IMR-90 (cell line): Measurements from ENCODE around the gene ESD. TPM values are rescaled to one million over a fixed set of nuclear protein-coding genes. Genes with fewer than 3 reads are reported as not detected.

Source experiments
- ATAC-seq: fragments of 200-7000 bp; cut with Tn5 transposase; 2 replicates; pipeline ENCODE4 v1.9.1; 2020; ENCODE audit warnings: low read depth, mild to moderate bottlenecking, moderate library complexity
- BruUV-seq: library from RNA; stranded (reverse); fragments of 400-500 nt; replicated peaks from 2 replicates; lab custom pipeline; 2021; lab: Mats Ljungman, UMichigan
- CTCF ChIA-PET: fragments of 300-600 bp; formaldehyde crosslinking; extraction: SDS; loops from one replicate; lab custom pipeline; 2021; ENCODE audit warnings: antibody characterized with exemption; lab: Yijun Ruan, JAX
- POLR2A ChIA-PET: fragments of 300-600 bp; sonication (Branson Sonifier 250); formaldehyde crosslinking; loops from one replicate; lab custom pipeline; 2022; ENCODE audit warnings: antibody characterized with exemption; ENCODE audit not compliant: unreplicated experiment; lab: Charles Lee
- DNase-seq: peaks from one replicate; pipeline ENCODE4 v3.0.0; 2013
- H2AFZ ChIP-seq: replicated peaks from 2 replicates; pipeline ENCODE3; 2013; ENCODE audit warnings: low read length, mild to moderate bottlenecking; ENCODE audit not compliant: poor library complexity
- H2AK5ac ChIP-seq: 2 replicates; pipeline ENCODE4 v1.6.1; 2013; ENCODE audit warnings: low read depth, low read length, inconsistent platforms
- H2AK9ac ChIP-seq: replicated peaks from 2 replicates; pipeline ENCODE3; 2013; ENCODE audit warnings: mild to moderate bottlenecking, low read depth, low read length, moderate library complexity; ENCODE audit not compliant: poor library complexity
- H2BK120ac ChIP-seq: 2 replicates; pipeline ENCODE4 v1.6.1; 2013; ENCODE audit warnings: low read depth, low read length, inconsistent platforms
- H2BK15ac ChIP-seq: 3 replicates; pipeline ENCODE4 v1.6.1; 2013; ENCODE audit warnings: low read depth, low read length, inconsistent platforms
- H2BK20ac ChIP-seq: 2 replicates; pipeline ENCODE4 v1.6.1; 2013; ENCODE audit warnings: low read depth, mild to moderate bottlenecking, inconsistent platforms, low read length, moderate library complexity
- H2BK5ac ChIP-seq: 2 replicates; pipeline ENCODE4 v1.6.1; 2013; ENCODE audit warnings: mild to moderate bottlenecking, low read depth, low read length, inconsistent platforms; ENCODE audit not compliant: poor library complexity, severe bottlenecking
- H3K14ac ChIP-seq: replicated peaks from 2 replicates; pipeline ENCODE4 v1.6.1; 2013; ENCODE audit warnings: low read depth, low read length, inconsistent platforms
- H3K18ac ChIP-seq: 2 replicates; pipeline ENCODE4 v1.6.1; 2013; ENCODE audit warnings: low read depth, low read length, control low read depth
- H3K23ac ChIP-seq: 2 replicates; pipeline ENCODE4 v1.6.1; 2013; ENCODE audit warnings: low read depth, low read length, inconsistent platforms
- H3K27ac ChIP-seq: 2 replicates; pipeline ENCODE4 v1.5.1; 2013; ENCODE audit warnings: mild to moderate bottlenecking, control low read depth, low read length; ENCODE audit not compliant: insufficient read depth
- H3K27me3 ChIP-seq: 2 replicates; pipeline ENCODE4 v1.6.1; 2013; ENCODE audit warnings: low read length; ENCODE audit not compliant: control insufficient read depth, insufficient read depth
- H3K36me3 ChIP-seq: 2 replicates; pipeline ENCODE4 v1.6.1; 2013; ENCODE audit warnings: low read length, mixed read lengths; ENCODE audit not compliant: control insufficient read depth, insufficient read depth
- H3K4ac ChIP-seq: 2 replicates; pipeline ENCODE4 v1.6.1; 2013; ENCODE audit warnings: low read depth, low read length, inconsistent platforms
- H3K4me1 ChIP-seq: 2 replicates; pipeline ENCODE4 v1.6.1; 2013; ENCODE audit warnings: low read length, mixed read lengths; ENCODE audit not compliant: control insufficient read depth, insufficient read depth
- H3K4me2 ChIP-seq: 2 replicates; pipeline ENCODE4 v1.6.1; 2013; ENCODE audit warnings: low read depth, mild to moderate bottlenecking, control low read depth, low read length, moderate library complexity
- H3K4me3 ChIP-seq: 2 replicates; pipeline ENCODE4 v1.5.1; 2013; ENCODE audit warnings: low read depth, mild to moderate bottlenecking, control low read depth, low read length, moderate library complexity; ENCODE audit not compliant: insufficient read depth
- H3K56ac ChIP-seq: 2 replicates; pipeline ENCODE4 v1.6.1; 2013; ENCODE audit warnings: low read length, inconsistent platforms; ENCODE audit not compliant: insufficient read depth; ENCODE audit errors: extremely low read depth
- H3K79me1 ChIP-seq, 2 experiments: 2 replicates each; pipeline ENCODE4 v1.6.1; 2013; ENCODE audit warnings: low read length in 2 of 2, inconsistent platforms in 1 of 2, low read depth in 1 of 2
- H3K9ac ChIP-seq: 2 replicates; pipeline ENCODE4 v1.6.1; 2013; ENCODE audit warnings: low read depth, low read length, control low read depth
- H3K9me1 ChIP-seq: 2 replicates; pipeline ENCODE4 v1.6.1; 2013; ENCODE audit warnings: low read length, inconsistent platforms; ENCODE audit not compliant: insufficient read depth
- H3K9me3 ChIP-seq: 2 replicates; pipeline ENCODE4 v1.6.1; 2013; ENCODE audit warnings: low read length; ENCODE audit not compliant: control insufficient read depth, insufficient read depth
- H4K20me1 ChIP-seq: 2 replicates; pipeline ENCODE4 v1.6.1; 2013; ENCODE audit warnings: low read length, inconsistent platforms; ENCODE audit not compliant: insufficient read depth
- H4K5ac ChIP-seq: 2 replicates; pipeline ENCODE4 v1.6.1; 2013; ENCODE audit warnings: mild to moderate bottlenecking, low read depth, low read length, control low read depth
- H4K8ac ChIP-seq, 2 experiments: 2 replicates each; pipeline ENCODE4 v1.6.1; 2013; ENCODE audit warnings: low read depth in 2 of 2, low read length in 2 of 2, control low read depth in 1 of 2, inconsistent platforms in 1 of 2
- H4K91ac ChIP-seq: 2 replicates; pipeline ENCODE4 v1.6.1; 2013; ENCODE audit warnings: low read depth, low read length, inconsistent platforms; ENCODE audit not compliant: insufficient read depth
- BHLHE40 ChIP-seq: fragments of 150-350 bp; IDR thresholded peaks from 2 replicates; pipeline ENCODE4 v1.6.1; 2016; ENCODE audit warnings: mild to moderate bottlenecking, low read depth, low read length
- CHD1 ChIP-seq: IDR thresholded peaks from 2 replicates; pipeline ENCODE4 v1.6.1; 2012; ENCODE audit warnings: low read depth, low read length, improper control_type of control experiment
- MAFK ChIP-seq: IDR thresholded peaks from 2 replicates; pipeline ENCODE4 v1.6.1; 2012; ENCODE audit warnings: low read depth, low read length, improper control_type of control experiment
- MAZ ChIP-seq: IDR thresholded peaks from 2 replicates; pipeline ENCODE4 v1.6.1; 2012; ENCODE audit warnings: low read depth, mild to moderate bottlenecking, low read length, improper control_type of control experiment, moderate library complexity, borderline replicate concordance
- RAD21 ChIP-seq: IDR thresholded peaks from 2 replicates; pipeline ENCODE4 v1.6.1; 2012; ENCODE audit warnings: low read length, improper control_type of control experiment
- RCOR1 ChIP-seq: IDR thresholded peaks from 2 replicates; pipeline ENCODE4 v1.6.1; 2012; ENCODE audit warnings: mild to moderate bottlenecking, low read length, improper control_type of control experiment; ENCODE audit not compliant: insufficient replicate concordance
- SMC3 ChIP-seq: fragments of 150-350 bp; IDR thresholded peaks from 2 replicates; pipeline ENCODE4 v1.6.1; 2016; ENCODE audit warnings: low read depth, mild to moderate bottlenecking, antibody characterized with exemption, low read length, moderate library complexity
- WGBS, 2 experiments: methylation state at CpG; one replicate each; pipeline versions ENCODE4 v1.1.5 to v1.1.7; 2013; ENCODE audit warnings: missing lambda C conversion rate in 2 of 2; ENCODE audit not compliant: insufficient read length in 1 of 2; ENCODE audit errors: extremely low coverage in 2 of 2; 5-methylcytosine and 5-hydroxymethylcytosine counted together
- dilution Hi-C: fragments of 300-500 bp; cut with HindIII; formaldehyde crosslinking; loops from one replicate; pipeline ENCODE4 v1.14.3; 2018; ENCODE audit warnings: low sequenced_read_pairs; ENCODE audit not compliant: unreplicated experiment
- in situ Hi-C: fragments of 300-500 bp; cut with MboI; formaldehyde crosslinking; loops from 3 replicates; pipeline ENCODE4 v1.14.3; 2019; ENCODE audit warnings: low sequenced_read_pairs, inconsistent platforms, mixed read lengths
- intact Hi-C: fragments of 100-400 bp; cut with micrococcal nuclease; formaldehyde crosslinking; loops from 2 replicates; pipeline ENCODE4 v1.10.0; 2022
- polyA plus RNA-seq, 3 experiments: library from polyadenylated mRNA; depleted of rRNA; stranded (reverse); fragments of >200 nt; gene quantifications; 2 replicates each; pipeline ENCODE4 v1.2.3, GENCODE V29; 2012; ENCODE audit warnings: low replicate concordance in 1 of 3
- total RNA-seq: library from RNA; depleted of rRNA; stranded (reverse); fragments of >200 nt; gene quantifications from 2 replicates; pipeline ENCODE4 v1.2.3, GENCODE V29; 2012

ESD gene
- total and polyA plus RNA-seq, 2 of the 4 experiments (the other 2 are of a cell fraction) = 90.4 to 135 TPM

- no peak overlapping the region for H3K4me2 ChIP-seq
- no peaks in the 10 kb centered on the region for H3K9me1 ChIP-seq
- H3K27me3 ChIP-seq = peaks cover 11% of the 10 kb centered on the region
- H4K91ac ChIP-seq = no peak overlapping the region
- H3K9me3 ChIP-seq = no peaks in the 10 kb centered on the region
- no peak overlapping the region for H2AK5ac ChIP-seq
- H2BK20ac ChIP-seq = no peak overlapping the region
- ChIA-PET CTCF (no interaction called here), POLR2A (no interaction called here)
- peak; percentile 3 for DNase-seq
- H2AK9ac ChIP-seq = no peak overlapping the region
- in situ Hi-C loops (no loop called here), dilution Hi-C loops (no loop called here), intact Hi-C loops (no loop called here)
- H3K56ac ChIP-seq = no peak overlapping the region
- no peaks in the 10 kb centered on the region for H3K79me1 ChIP-seq
- H3K9ac ChIP-seq = no peak overlapping the region
- H2AFZ ChIP-seq = no peak overlapping the region
- H3K23ac ChIP-seq = no peak overlapping the region
- no peak overlapping the region for H3K4ac ChIP-seq
- H3K36me3 ChIP-seq = no peaks in the 10 kb centered on the region
- no peak overlapping the region for H2BK5ac ChIP-seq
- H4K5ac ChIP-seq = no peak overlapping the region
- no peak overlapping the region for H4K8ac ChIP-seq
- no peaks in the 10 kb centered on the region for H4K20me1 ChIP-seq
- H2BK120ac ChIP-seq = no peak overlapping the region
- H3K4me1 ChIP-seq = no peaks in the 10 kb centered on the region
- H3K14ac ChIP-seq = no peak overlapping the region
- ATAC-seq = no peak
- H3K18ac ChIP-seq = no peak overlapping the region
- H2BK15ac ChIP-seq = no peak overlapping the region
- TF ChIP-seq RAD21 (no peak), RCOR1 (no peak), CHD1 (no peak), MAZ (no peak), BHLHE40 (no peak), SMC3 (no peak), MAFK (no peak)
- no peak overlapping the region for H3K4me3 ChIP-seq
- WGBS, 2 experiments = no CpG with 5 or more reads among the region's 4 CpGs
- BruUV-seq = no TSS peak
- H3K27ac ChIP-seq = no peak overlapping the region
These were observed 47.5 kb upstream of the ESD start for GRCh38 chr13:46844431-46844830.
